Trophoblast cell (in vitro differentiated cells and primary cell): ENCODE results near the gene PACSIN2.

Source experiments
- DNase-seq, 2 donors: peaks; one replicate each; pipeline ENCODE4 v3.0.0-alpha.2; 2016
- H2AFZ ChIP-seq: 2 replicates; pipeline ENCODE4 v1.6.1; 2013; ENCODE audit warnings: low read length, moderate library complexity, mild to moderate bottlenecking; ENCODE audit not compliant: insufficient read depth, poor library complexity
- H2AK5ac ChIP-seq: 2 replicates; pipeline ENCODE4 v1.6.1; 2013; ENCODE audit warnings: mild to moderate bottlenecking, low read length
- H2BK120ac ChIP-seq: 2 replicates; pipeline ENCODE4 v1.6.1; 2013; ENCODE audit warnings: low read length, mild to moderate bottlenecking, moderate library complexity; ENCODE audit not compliant: insufficient read depth, poor library complexity
- H2BK12ac ChIP-seq: 2 replicates; pipeline ENCODE4 v1.6.1; 2013; ENCODE audit warnings: mild to moderate bottlenecking, low read length, moderate library complexity
- H2BK5ac ChIP-seq: 2 replicates; pipeline ENCODE4 v1.6.1; 2013; ENCODE audit warnings: low read length, low read depth, moderate library complexity, mild to moderate bottlenecking; ENCODE audit not compliant: poor library complexity
- H3K14ac ChIP-seq: 2 replicates; pipeline ENCODE4 v1.6.1; 2013; ENCODE audit warnings: mild to moderate bottlenecking, low read length
- H3K18ac ChIP-seq: 2 replicates; pipeline ENCODE4 v1.6.1; 2013; ENCODE audit warnings: mild to moderate bottlenecking, low read length
- H3K23ac ChIP-seq: 2 replicates; pipeline ENCODE4 v1.6.1; 2013; ENCODE audit warnings: low read length
- H3K27ac ChIP-seq: 2 replicates; pipeline ENCODE4 v1.5.1; 2013; ENCODE audit warnings: low read depth, mild to moderate bottlenecking, inconsistent platforms, low read length, moderate library complexity
- H3K27me3 ChIP-seq: 2 replicates; pipeline ENCODE4 v1.6.1; 2013; ENCODE audit warnings: inconsistent platforms, mild to moderate bottlenecking, low read length, moderate library complexity; ENCODE audit not compliant: insufficient read depth
- H3K36me3 ChIP-seq, 2 experiments: 1 replicate in 1 of 2; 2 replicates in 1 of 2; pipeline ENCODE4 v1.6.1; 2013; ENCODE audit warnings: low read length in 2 of 2, mild to moderate bottlenecking in 2 of 2, moderate library complexity in 1 of 2; ENCODE audit not compliant: insufficient read depth in 2 of 2, control insufficient read depth in 1 of 2
- H3K4ac ChIP-seq: 2 replicates; pipeline ENCODE4 v1.6.1; 2013; ENCODE audit warnings: low read depth, mild to moderate bottlenecking, low read length, moderate library complexity
- H3K4me1 ChIP-seq, 2 experiments: 1 replicate in 1 of 2; 2 replicates in 1 of 2; pipeline ENCODE4 v1.6.1; 2013; ENCODE audit warnings: low read length in 2 of 2, mild to moderate bottlenecking in 2 of 2, moderate library complexity in 1 of 2; ENCODE audit not compliant: insufficient read depth in 2 of 2, control insufficient read depth in 1 of 2
- H3K4me2 ChIP-seq: 2 replicates; pipeline ENCODE4 v1.6.1; 2013; ENCODE audit warnings: inconsistent platforms, mild to moderate bottlenecking, low read length, moderate library complexity
- H3K4me3 ChIP-seq: 2 replicates; pipeline ENCODE4 v1.5.1; 2013; ENCODE audit warnings: mild to moderate bottlenecking, low read depth, low read length, inconsistent platforms
- H3K79me1 ChIP-seq: one replicate; pipeline ENCODE4 v1.6.1; 2013; ENCODE audit warnings: low read length
- H3K79me2 ChIP-seq: 2 replicates; pipeline ENCODE4 v1.6.1; 2013; ENCODE audit warnings: low read length, mild to moderate bottlenecking; ENCODE audit not compliant: control insufficient read depth, insufficient read depth, poor library complexity
- H3K9ac ChIP-seq: 2 replicates; pipeline ENCODE4 v1.6.1; 2013; ENCODE audit warnings: mild to moderate bottlenecking, low read length
- H3K9me3 ChIP-seq: 2 replicates; pipeline ENCODE4 v1.6.1; 2013; ENCODE audit warnings: low read depth, mild to moderate bottlenecking, control low read depth, inconsistent platforms, low read length; ENCODE audit not compliant: insufficient read depth
- H4K12ac ChIP-seq: 2 replicates; pipeline ENCODE4 v1.6.1; 2013; ENCODE audit warnings: low read depth, mild to moderate bottlenecking, low read length, moderate library complexity
- H4K8ac ChIP-seq: 2 replicates; pipeline ENCODE4 v1.6.1; 2013; ENCODE audit warnings: low read depth, mild to moderate bottlenecking, low read length, moderate library complexity
- H4K91ac ChIP-seq: one replicate; pipeline ENCODE4 v1.6.1; 2013; ENCODE audit warnings: low read depth, mild to moderate bottlenecking, low read length, moderate library complexity
- WGBS: extraction: QIAGEN DNeasy Blood & Tissue Kit; methylation state at CpG from one replicate; pipeline ENCODE4 v1.1.7; 2013; ENCODE audit warnings: missing lambda C conversion rate; ENCODE audit not compliant: insufficient read length, insufficient coverage; ENCODE audit errors: extremely low coverage; 5-methylcytosine and 5-hydroxymethylcytosine counted together

Gene PACSIN2

GRCh38 chr22:42862045-42862734 lies 152.8 kb downstream of the PACSIN2 start:
- H4K8ac ChIP-seq = no peak overlapping the region
- H2BK12ac ChIP-seq = no peak overlapping the region
- DNase-seq = peak; percentile 51 to 82
- H3K27ac ChIP-seq = no peak overlapping the region
- no peak overlapping the region for H2AK5ac ChIP-seq
- H3K79me2 ChIP-seq = no peaks in the 10 kb centered on the region
- no peaks in the 10 kb centered on the region for H3K27me3 ChIP-seq
- H3K18ac ChIP-seq = no peak overlapping the region
- H2AFZ ChIP-seq = no peak overlapping the region
- no peak overlapping the region for H3K9ac ChIP-seq
- no peak overlapping the region for H3K23ac ChIP-seq
- peaks cover 2% of the 10 kb centered on the region for H3K9me3 ChIP-seq
- no peak overlapping the region for H4K91ac ChIP-seq
- H3K14ac ChIP-seq = no peak overlapping the region
- no CpG with 5 or more reads among the region's 7 CpGs for WGBS
- no peak overlapping the region for H2BK5ac ChIP-seq
- H3K79me1 ChIP-seq = peaks cover 3% of the 10 kb centered on the region
- no peak overlapping the region for H2BK120ac ChIP-seq
- H3K4me1 ChIP-seq = peaks cover 0 to 2% of the 10 kb centered on the region in 2 experiments
- no peak overlapping the region for H3K4me2 ChIP-seq
- H3K4ac ChIP-seq = no peak overlapping the region
- H3K4me3 ChIP-seq = no peak overlapping the region
- no peaks in the 10 kb centered on the region for H3K36me3 ChIP-seq
- no peak overlapping the region for H4K12ac ChIP-seq

- Histone ChIP-seq H2AK5ac (no peak overlapping the region), H3K4me3 (no peak overlapping the region), H2AFZ (no peak overlapping the region), H4K91ac (no peak overlapping the region), H3K18ac (no peak overlapping the region), H3K4me2 (no peak overlapping the region), H2BK120ac (no peak overlapping the region), H3K4me1 (peaks cover 0 to 2% of the 10 kb centered on the region in 2 experiments), H3K79me1 (peaks cover 11% of the 10 kb centered on the region), H4K12ac (no peak overlapping the region), H4K8ac (no peak overlapping the region), H3K27ac (no peak overlapping the region), H3K23ac (no peak overlapping the region), H2BK12ac (no peak overlapping the region), H3K79me2 (peaks cover 4% of the 10 kb centered on the region), H2BK5ac (no peak overlapping the region), H3K36me3 (no peaks in the 10 kb centered on the region), H3K9ac (no peak overlapping the region), H3K4ac (no peak overlapping the region), H3K14ac (no peak overlapping the region), H3K27me3 (no peaks in the 10 kb centered on the region), H3K9me3 (peaks cover 2% of the 10 kb centered on the region)
- DNase-seq = no peak
- no CpG with 5 or more reads among the region's 4 CpGs for WGBS
Measured at GRCh38 chr22:42860968-42861367, 154.0 kb downstream of the PACSIN2 start.

GRCh38 chr22:42857845-42858481 lies 157.0 kb downstream of the PACSIN2 start:
- Histone ChIP-seq H3K4me1 (peaks cover 0 to 2% of the 10 kb centered on the region in 2 experiments), H2BK5ac (no peak overlapping the region), H4K12ac (no peak overlapping the region), H3K4me2 (no peak overlapping the region), H3K79me2 (peaks cover 4% of the 10 kb centered on the region), H2BK12ac (no peak overlapping the region), H2AFZ (no peak overlapping the region), H3K79me1 (peaks cover 11% of the 10 kb centered on the region), H3K36me3 (no peaks in the 10 kb centered on the region), H3K23ac (no peak overlapping the region), H3K4ac (no peak overlapping the region), H4K8ac (peak overlapping the region; percentile 94), H2BK120ac (no peak overlapping the region), H2AK5ac (no peak overlapping the region), H3K4me3 (no peak overlapping the region), H3K9ac (no peak overlapping the region), H4K91ac (peak overlapping the region; percentile 82), H3K9me3 (peaks cover 2% of the 10 kb centered on the region), H3K18ac (no peak overlapping the region), H3K27ac (no peak overlapping the region), H3K14ac (no peak overlapping the region), H3K27me3 (no peaks in the 10 kb centered on the region)
- no peak for DNase-seq
- WGBS = no CpG with 5 or more reads among the region's 14 CpGs

DNA sequence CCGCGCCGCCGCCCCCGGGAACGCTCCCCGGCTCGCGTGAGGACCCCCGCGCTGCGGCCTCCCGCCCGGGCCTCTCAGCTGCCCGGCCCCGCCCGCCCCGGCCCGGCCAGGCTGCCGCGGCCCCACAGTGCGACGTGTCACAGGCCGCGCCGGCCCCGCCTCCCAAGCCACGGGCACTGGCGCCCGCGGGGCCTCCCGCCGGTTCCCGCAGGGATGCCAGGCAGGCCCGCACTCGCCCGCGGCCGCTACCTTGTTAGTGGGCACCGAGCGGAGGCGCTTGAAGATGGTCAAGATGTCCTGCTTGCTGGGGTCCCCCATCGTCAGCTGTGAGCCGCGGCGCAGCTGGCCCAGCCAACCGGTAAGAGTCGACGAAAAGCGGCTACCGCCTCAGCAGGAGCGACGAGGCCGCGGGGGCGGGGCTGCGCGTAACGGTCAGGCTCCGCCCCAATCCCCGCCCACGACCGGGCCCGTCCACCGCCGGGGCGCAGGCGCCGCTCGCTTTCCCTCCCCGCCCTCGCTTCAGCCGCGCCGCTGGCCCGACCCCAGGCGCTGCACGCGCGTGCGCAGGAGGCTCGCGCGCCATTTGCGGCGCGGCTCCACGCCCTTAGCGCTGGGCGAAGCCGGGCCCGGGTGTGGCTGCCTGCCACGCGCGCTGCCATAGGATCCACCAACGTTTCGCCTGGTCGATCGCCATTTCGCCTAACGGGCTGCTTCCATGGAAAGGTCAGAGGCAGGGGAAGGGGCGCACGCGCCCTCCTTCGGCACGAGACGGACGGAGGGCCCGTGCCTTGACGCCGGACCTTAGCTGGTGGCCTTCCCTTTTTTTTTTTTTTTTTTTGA lies 157.9 kb downstream of the PACSIN2 start, which contains the start of gene ARFGAP3:
Gene ARFGAP3 (minus strand): TSS at position 409 of the 840 bp plus-strand sequence. CDS start 91 bp downstream, at position 318.
- Histone ChIP-seq H2BK12ac (peak within 1 kb of the TSS; percentile 6), H3K4me1 (peaks cover 0 to 2% of the 10 kb centered on the region in 2 experiments), H2AFZ (peak within 1 kb of the TSS; percentile 83), H2BK5ac (peak within 1 kb of the TSS; percentile 78), H3K79me2 (peaks cover 4% of the 10 kb centered on the region), H2BK120ac (peak within 1 kb of the TSS; percentile 78), H3K9ac (peak within 1 kb of the TSS; percentile 86), H4K8ac (peak within 1 kb of the TSS; percentile 94), H3K27ac (peak within 1 kb of the TSS; percentile 91), H3K9me3 (peaks cover 2% of the 10 kb centered on the region), H3K4ac (peak within 1 kb of the TSS; percentile 84), H4K12ac (peak within 1 kb of the TSS; percentile 95), H3K36me3 (no peaks in the 10 kb centered on the region), H3K4me3 (peak within 1 kb of the TSS; percentile 92), H3K27me3 (no peaks in the 10 kb centered on the region), H4K91ac (peak within 1 kb of the TSS; percentile 91), H2AK5ac (peak within 1 kb of the TSS; percentile 68), H3K23ac (no peak within 1 kb of the TSS), H3K4me2 (peak within 1 kb of the TSS; percentile 77), H3K18ac (peak within 1 kb of the TSS; percentile 87), H3K14ac (peak within 1 kb of the TSS; percentile 96), H3K79me1 (peaks cover 11% of the 10 kb centered on the region)
- DNase-seq = peak; percentile 95 to 97
- no CpG with 5 or more reads among the region's 111 CpGs for WGBS
